Heart left ventricle (tissue), 13 donors: ENCODE results near the gene DBH.

ENCODE experiments used
- CTCF ChIP-seq, 12 donors: fragments of 200-600 bp; sonication (generic) in 4 of 12; IDR thresholded peaks; one replicate each; pipeline versions ENCODE4 v1.5.0 to v1.8.0; 2018 to 2022; ENCODE audit warnings: antibody characterized with exemption in 12 of 12, mild to moderate bottlenecking in 5 of 12
- POLR2A ChIP-seq, 2 donors: fragments of 450-650 bp; IDR thresholded peaks; one replicate each; pipeline ENCODE4 v1.6.1; 2017; ENCODE audit warnings: antibody characterized with exemption in 2 of 2, mild to moderate bottlenecking in 2 of 2, moderate library complexity in 2 of 2
- donor health status: ischemic (EF 13 %, LVEDD 7.1; RV severe dilation, severe dysfunction).
- donor health status: DM: no; HTN: yes; CAD: no.
- donor health status: DM: no; HTN: no; CAD: no.
- donor health status: ischemic (EF 25% LVEDD 6.9; RV normal size, moderate dysfunction).
- donor health status: ischemic (EF 25% LVEDD 5.7; RV mildly dilated, moderate dysfunction).
- donor health status: ischemic (EF 35%, LVEDD 5.7; RV mildly dilated, moderate dysfunction).
- donor health status: nonischemic (EF 11% LVEDD 7.7; RV severe dilation, severe dysfunction).
- donor health status: DM: yes; HTN: yes; CAD: no.
- donor health status: PGD.
- donor health status: ischemic (EF 29% LVEDD 5.4; RV normal size, mild dysfunction).
- donor health status: nonischemic (EF 23%, LVEDD 6.1; RV moderate dilation, normal function).

GRCh38 chr9:133661846-133662540 is 25.8 kb downstream of the DBH start:
- TF ChIP-seq CTCF (IDR thresholded peaks at IDR 0.05) (no peak), POLR2A (IDR thresholded peaks at IDR 0.05) (no peak)
